GM12878 (cell line): Measurements from ENCODE around the gene GPR17. TPM values are rescaled to one million over a fixed set of nuclear protein-coding genes. Genes with fewer than 3 reads are reported as not detected.

Source experiments
- ATAC-seq: fragments of 200-7000 bp; cut with Tn5 transposase; 3 replicates; pipeline ENCODE4 v1.9.1; 2020; ENCODE audit warnings: mild to moderate bottlenecking, moderate library complexity
- BruUV-seq: library from RNA; stranded (reverse); fragments of 400-500 nt; replicated peaks from 2 replicates; lab custom pipeline; 2021; lab: Mats Ljungman, UMichigan
- CTCF ChIA-PET: fragments of 300-600 bp; sonication (Branson Sonifier 250); formaldehyde crosslinking; extraction: SDS; loops from one replicate; lab custom pipeline; 2021; ENCODE audit warnings: inconsistent platforms; lab: Yijun Ruan, JAX
- POLR2A ChIA-PET: fragments of 350-600 bp; formaldehyde crosslinking; extraction: SDS; loops from one replicate; lab custom pipeline; 2021; ENCODE audit warnings: inconsistent platforms; lab: Charles Lee
- RAD21 ChIA-PET: fragments of 300-600 bp; sonication (Branson Sonifier 250); formaldehyde crosslinking; loops from one replicate; lab custom pipeline; 2023; ENCODE audit warnings: antibody characterized with exemption; ENCODE audit not compliant: unreplicated experiment; lab: Charles Lee
- SMC1A ChIA-PET: fragments of 300-600 bp; sonication (Branson Sonifier 250); formaldehyde crosslinking; loops from one replicate; lab custom pipeline; 2023; ENCODE audit not compliant: unreplicated experiment, uncharacterized antibody; lab: Charles Lee
- DNase-seq: peaks from one replicate; pipeline ENCODE4 v3.0.0-alpha.2; 2011; ENCODE audit warnings: low read depth, low spot score
- FAIRE-seq: peaks from 3 replicates; lab custom pipeline; 2011; peaks lifted over from hg19 to GRCh38; lab: Jason Lieb, UNC
- H2AFZ ChIP-seq: 2 replicates; pipeline ENCODE4 v1.6.0; 2011; ENCODE audit warnings: low read depth, low read length, control low read depth; ENCODE audit not compliant: control insufficient read depth
- H3K27ac ChIP-seq: 2 replicates; pipeline ENCODE4 v1.5.1; 2011; ENCODE audit warnings: control low read depth; ENCODE audit not compliant: control insufficient read depth, insufficient read depth
- H3K27me3 ChIP-seq, 2 experiments: replicated peaks in 1 of 2; 2 replicates each; pipeline versions ENCODE4 v1.6.0 to v1.6.1; 2011; ENCODE audit warnings: low read length in 1 of 2; ENCODE audit not compliant: control insufficient read depth in 2 of 2, insufficient read depth in 2 of 2
- H3K36me3 ChIP-seq, 2 experiments: 2 replicates each; pipeline ENCODE4 v1.5.1; 2011; ENCODE audit warnings: low read length in 1 of 2; ENCODE audit not compliant: control insufficient read depth in 2 of 2, insufficient read depth in 2 of 2
- H3K4me1 ChIP-seq: 2 replicates; pipeline ENCODE4 v1.6.1; 2011; ENCODE audit warnings: mild to moderate bottlenecking, low read length, moderate library complexity, mixed read lengths; ENCODE audit not compliant: control insufficient read depth, insufficient read depth
- H3K4me2 ChIP-seq: 2 replicates; pipeline ENCODE4 v1.6.0; 2011; ENCODE audit warnings: control low read depth; ENCODE audit not compliant: control insufficient read depth, insufficient read depth
- H3K4me3 ChIP-seq: fragments of 200-600 bp; sonication (generic); 2 replicates; pipeline ENCODE4 v1.5.1; 2016
- H3K79me2 ChIP-seq: 2 replicates; pipeline ENCODE4 v1.6.0; 2011; ENCODE audit warnings: low read length; ENCODE audit not compliant: control insufficient read depth, insufficient read depth
- H3K9ac ChIP-seq: 2 replicates; pipeline ENCODE4 v1.8.0; 2011; ENCODE audit warnings: low read length, control low read depth, mixed read lengths; ENCODE audit not compliant: control insufficient read depth, insufficient read depth
- H3K9me3 ChIP-seq: replicated peaks from 3 replicates; pipeline ENCODE4 v1.5.1; 2011; ENCODE audit warnings: mild to moderate bottlenecking, low read length; ENCODE audit not compliant: control insufficient read depth, insufficient read depth
- H4K20me1 ChIP-seq: 2 replicates; pipeline ENCODE4 v1.6.0; 2011; ENCODE audit not compliant: control insufficient read depth, insufficient read depth
- BRCA1 ChIP-seq: IDR thresholded peaks from 2 replicates; pipeline ENCODE4 v1.6.1; 2011; ENCODE audit warnings: low read depth, low read length, improper control_type of control experiment
- CEBPB ChIP-seq, 2 experiments: fragments of 150-350 bp in 1 of 2; IDR thresholded peaks; 2 replicates each; pipeline ENCODE4 v1.6.1; 2012 to 2014; ENCODE audit warnings: low read depth in 2 of 2, low read length in 2 of 2, borderline replicate concordance in 1 of 2, inconsistent platforms in 1 of 2
- CREB1 ChIP-seq: IDR thresholded peaks from 2 replicates; pipeline ENCODE4 v1.6.1; 2012; ENCODE audit warnings: low read depth, mild to moderate bottlenecking, inconsistent platforms
- PAX8 ChIP-seq: fragments of 450-650 bp; IDR thresholded peaks from 2 replicates; pipeline ENCODE4 v1.6.1; 2017; ENCODE audit warnings: mild to moderate bottlenecking, moderate library complexity
- RUNX3 ChIP-seq: IDR thresholded peaks from 2 replicates; pipeline ENCODE4 v1.6.1; 2012; ENCODE audit warnings: low read length, inconsistent platforms
- SMARCA5 ChIP-seq: fragments of 450-650 bp; IDR thresholded peaks from 2 replicates; pipeline ENCODE4 v1.6.1; 2017; ENCODE audit warnings: mild to moderate bottlenecking
- ZZZ3 ChIP-seq: IDR thresholded peaks from 2 replicates; pipeline ENCODE4 v1.6.1; 2011; ENCODE audit warnings: low read depth; ENCODE audit not compliant: control insufficient read depth, insufficient read length
- WGBS: methylation state at CpG from one replicate; pipeline ENCODE4 v1.1.6; 2016; ENCODE audit warnings: low lambda C conversion rate; ENCODE audit not compliant: insufficient replicate concordance, insufficient coverage; ENCODE audit errors: missing lambda C conversion rate; 5-methylcytosine and 5-hydroxymethylcytosine counted together
- in situ Hi-C: fragments of 300-500 bp; cut with MboI; formaldehyde crosslinking; loops from 9 replicates; pipeline ENCODE4 v1.14.3; 2018; ENCODE audit warnings: mixed read lengths
- intact Hi-C: fragments of 100-400 bp; cut with micrococcal nuclease; formaldehyde crosslinking; loops from one replicate; pipeline ENCODE4 v1.14.2; 2022; ENCODE audit not compliant: unreplicated experiment
- polyA plus RNA-seq, 11 experiments: library from polyadenylated mRNA; depleted of rRNA in 4 of 11; unstranded in 6 of 11; stranded (reverse) in 5 of 11; fragments of >200 nt; fragmentation: Nextera tagmentation in 4 of 11; fragmentation: Illumina TruSeq in 1 of 11; extraction: Ambion mirVana in 4 of 11; extraction: Trizol in 1 of 11; gene quantifications; 1 replicate in 1 of 11; 2 replicates in 10 of 11; pipeline versions ENCODE4 v1.2.1 to v1.2.3, GENCODE V29; 2011 to 2016; ENCODE audit warnings: inconsistent platforms in 2 of 11, missing spikeins in 2 of 11, low read depth in 1 of 11
- total RNA-seq, 4 experiments: library from RNA; depleted of rRNA in 3 of 4; stranded (reverse); fragments of >200 nt in 3 of 4; fragmentation: Illumina TruSeq in 1 of 4; extraction: Trizol in 1 of 4; gene quantifications; 2 replicates each; pipeline versions ENCODE4 v1.2.1 to v1.2.3, GENCODE V29; 2013 to 2021
- TF ChIP-seq, protein P1 (sequence below): IDR thresholded peaks from 2 replicates; pipeline ENCODE4 v1.6.1; 2011; ENCODE audit warnings: low read depth, low read length, improper control_type of control experiment, borderline replicate concordance
- TF ChIP-seq, protein P2 (sequence below): fragments of 450-650 bp; IDR thresholded peaks from 2 replicates; pipeline ENCODE4 v1.6.1; 2017; ENCODE audit warnings: low read depth, mild to moderate bottlenecking, moderate library complexity

GPR17 gene
- total and polyA plus RNA-seq, 10 of the 15 experiments (the other 5 are each of a cell fraction or from before 2014, with no cell fraction given), result not detected

DNA sequence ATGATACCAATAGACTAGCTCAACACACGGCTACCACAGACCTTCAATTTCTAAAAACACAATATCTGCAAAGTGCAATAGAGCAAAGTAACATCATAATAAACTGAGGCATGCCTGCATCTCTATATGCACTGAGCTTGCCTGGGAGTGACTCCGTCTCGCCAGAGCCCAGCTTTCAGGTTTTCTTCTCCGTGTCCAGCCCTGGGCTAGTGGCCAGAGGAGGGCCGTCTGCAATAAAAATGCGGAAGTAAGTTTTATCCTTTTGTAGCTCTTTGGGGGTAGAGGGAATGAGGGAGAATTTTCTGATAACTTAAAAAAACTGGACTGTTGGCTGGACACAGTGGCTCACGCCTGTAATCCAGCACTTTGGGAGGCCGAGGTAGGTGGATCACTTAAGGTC lies 41.0 kb upstream of the GPR17 start:
- 83% methylated on average over 8 of the region's 8 CpGs for WGBS
- no TSS peak for BruUV-seq
- no peaks in the 10 kb centered on the region; a peak in 1 of 4 replicates for H3K27me3 ChIP-seq
- no peaks in the 10 kb centered on the region for H3K79me2 ChIP-seq
- in situ Hi-C loops (no loop called here), intact Hi-C loops (no loop called here)
- SMC1A ChIA-PET, result interaction anchor here (1.1 kb wide), 1 partner anchor 14 kb away, joined by 3 read pairs; no protein-coding TSS in a partner anchor
- H3K9ac ChIP-seq, result no peak overlapping the region
- TF ChIP-seq, protein P1, sequence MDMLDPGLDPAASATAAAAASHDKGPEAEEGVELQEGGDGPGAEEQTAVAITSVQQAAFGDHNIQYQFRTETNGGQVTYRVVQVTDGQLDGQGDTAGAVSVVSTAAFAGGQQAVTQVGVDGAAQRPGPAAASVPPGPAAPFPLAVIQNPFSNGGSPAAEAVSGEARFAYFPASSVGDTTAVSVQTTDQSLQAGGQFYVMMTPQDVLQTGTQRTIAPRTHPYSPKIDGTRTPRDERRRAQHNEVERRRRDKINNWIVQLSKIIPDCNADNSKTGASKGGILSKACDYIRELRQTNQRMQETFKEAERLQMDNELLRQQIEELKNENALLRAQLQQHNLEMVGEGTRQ, result no peak
- H3K4me2 ChIP-seq, result no peak overlapping the region
- CTCF ChIA-PET, result interaction anchor here (0.7 to 1.4 kb wide), 3 partner anchors 13 to 48 kb away, joined by 3 to 6 read pairs (median 3); no protein-coding TSS in a partner anchor
- ATAC-seq (no peak), FAIRE-seq (no peak), DNase-seq (no peak)
- no peaks in the 10 kb centered on the region for H3K4me1 ChIP-seq
- no peaks in the 10 kb centered on the region for H3K36me3 ChIP-seq
- RAD21 ChIA-PET, result no interaction called here
- no peaks in the 10 kb centered on the region for H4K20me1 ChIP-seq
- H3K4me3 ChIP-seq, result no peak overlapping the region
- H3K9me3 ChIP-seq, result peaks cover 7% of the 10 kb centered on the region
- no peak overlapping the region for H2AFZ ChIP-seq
- POLR2A ChIA-PET, result interaction anchor here (0.6 kb wide), 1 partner anchor 810 kb away, joined by 3 read pairs; no protein-coding TSS in a partner anchor
- H3K27ac ChIP-seq, result no peak overlapping the region

DNA sequence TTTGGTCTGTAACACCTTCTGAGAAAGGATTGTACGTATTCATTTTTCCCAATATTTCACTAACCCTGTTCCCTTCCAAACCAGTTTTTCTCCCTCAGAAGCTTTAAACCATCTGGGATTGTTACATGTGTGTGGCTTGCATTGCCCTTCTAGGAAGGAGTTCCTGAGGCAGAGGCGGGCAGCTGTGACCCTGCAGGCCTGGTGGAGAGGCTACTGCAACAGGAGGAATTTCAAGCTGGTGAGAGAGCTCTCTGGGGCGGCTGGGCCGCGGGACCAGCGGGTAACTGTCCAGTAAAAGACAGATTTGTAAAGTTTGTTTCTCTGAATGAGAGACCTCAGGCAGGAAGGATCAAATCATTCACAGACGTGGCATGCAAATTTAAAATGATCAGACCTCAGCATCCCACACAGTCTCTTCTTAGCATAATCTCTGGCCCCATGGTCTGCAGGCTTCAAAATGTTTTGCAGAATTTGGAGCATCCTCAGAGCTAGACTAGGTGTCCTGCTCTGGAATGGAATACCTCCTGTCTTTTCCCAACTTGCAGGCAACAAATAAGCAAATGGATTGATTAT lies 40.2 kb upstream of the GPR17 start:
- Histone ChIP-seq H3K36me3 (no peaks in the 10 kb centered on the region), H3K79me2 (no peaks in the 10 kb centered on the region), H3K4me1 (no peaks in the 10 kb centered on the region), H4K20me1 (no peaks in the 10 kb centered on the region), H3K9me3 (peaks cover 7% of the 10 kb centered on the region), H3K27ac (no peak overlapping the region), H3K27me3 (no peaks in the 10 kb centered on the region; a peak in 1 of 4 replicates), H3K4me2 (no peak overlapping the region), H2AFZ (no peak overlapping the region), H3K4me3 (no peak overlapping the region), H3K9ac (no peak overlapping the region)
- FAIRE-seq, result no peak
- ChIA-PET POLR2A (interaction anchor here (0.6 kb wide), 1 partner anchor 809 kb away, joined by 3 read pairs; no protein-coding TSS in a partner anchor), CTCF (interaction anchor here (1.4 kb wide), 1 partner anchor 14 kb away, joined by 6 read pairs; no protein-coding TSS in a partner anchor), RAD21 (no interaction called here), SMC1A (no interaction called here)
- in situ Hi-C loops (no loop called here), intact Hi-C loops (no loop called here)
- DNase-seq, result no peak
- ATAC-seq, result no peak
- BruUV-seq, result no TSS peak
- WGBS, result 63% methylated on average over 7 of the region's 7 CpGs
- TF ChIP-seq PAX8 (no peak), CEBPB (IDR thresholded peaks at IDR 0.05; ENCODE audit: borderline replicate concordance in 1 of 2, low read depth in 2 of 2, low read length in 2 of 2) (no peak), SMARCA5 (no peak), BRCA1 (no peak), RUNX3 (no peak), CREB1 (no peak), ZZZ3 (no peak)
- TF ChIP-seq, protein P2, sequence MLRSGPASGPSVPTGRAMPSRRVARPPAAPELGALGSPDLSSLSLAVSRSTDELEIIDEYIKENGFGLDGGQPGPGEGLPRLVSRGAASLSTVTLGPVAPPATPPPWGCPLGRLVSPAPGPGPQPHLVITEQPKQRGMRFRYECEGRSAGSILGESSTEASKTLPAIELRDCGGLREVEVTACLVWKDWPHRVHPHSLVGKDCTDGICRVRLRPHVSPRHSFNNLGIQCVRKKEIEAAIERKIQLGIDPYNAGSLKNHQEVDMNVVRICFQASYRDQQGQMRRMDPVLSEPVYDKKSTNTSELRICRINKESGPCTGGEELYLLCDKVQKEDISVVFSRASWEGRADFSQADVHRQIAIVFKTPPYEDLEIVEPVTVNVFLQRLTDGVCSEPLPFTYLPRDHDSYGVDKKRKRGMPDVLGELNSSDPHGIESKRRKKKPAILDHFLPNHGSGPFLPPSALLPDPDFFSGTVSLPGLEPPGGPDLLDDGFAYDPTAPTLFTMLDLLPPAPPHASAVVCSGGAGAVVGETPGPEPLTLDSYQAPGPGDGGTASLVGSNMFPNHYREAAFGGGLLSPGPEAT, result no peak
